ENCODE results near the gene SPCS1.
A peak's percentile ranks its signal among the peaks of the same experiment; 100 is the strongest.

The SPCS1 gene

GRCh38 chr3:52695798-52696671 lies 9.9 kb upstream of the SPCS1 start:
- H3K27me3 ChIP-seq (ENCODE audit: low read depth, low read length) = no peaks in the 10 kb centered on the region
- H3K9me3 ChIP-seq (ENCODE audit: control insufficient read depth in 1 of 2, low read length in 2 of 2) = no peaks in the 10 kb centered on the region
- no peak overlapping the region for H3K27ac ChIP-seq (ENCODE audit: low read length)
- no peak overlapping the region for H3K4me3 ChIP-seq (ENCODE audit: low read depth in 1 of 2, low read length in 2 of 2)
- H3K4me1 ChIP-seq (ENCODE audit: control insufficient read depth in 1 of 2, insufficient read depth in 2 of 2, low read length in 2 of 2) = no peaks in the 10 kb centered on the region
- peaks cover 65 to 80% of the 10 kb centered on the region in 2 donors for H3K36me3 ChIP-seq (ENCODE audit: control insufficient read depth in 1 of 2, insufficient read depth in 2 of 2, low read length in 2 of 2)

- Histone ChIP-seq H3K27ac (ENCODE audit: low read length) (no peak overlapping the region), H3K4me3 (ENCODE audit: low read depth in 1 of 2, low read length in 2 of 2) (no peak overlapping the region), H3K36me3 (ENCODE audit: control insufficient read depth in 1 of 2, insufficient read depth in 2 of 2, low read length in 2 of 2) (peaks cover 60 to 71% of the 10 kb centered on the region in 2 donors), H3K4me1 (ENCODE audit: control insufficient read depth in 1 of 2, insufficient read depth in 2 of 2, low read length in 2 of 2) (peaks cover 0 to under 1% of the 10 kb centered on the region in 2 donors), H3K9me3 (ENCODE audit: control insufficient read depth in 1 of 2, low read length in 2 of 2) (no peaks in the 10 kb centered on the region), H3K27me3 (ENCODE audit: low read depth, low read length) (no peaks in the 10 kb centered on the region)
These were observed 8.9 kb upstream of the SPCS1 start for GRCh38 chr3:52696830-52697631.

DNA sequence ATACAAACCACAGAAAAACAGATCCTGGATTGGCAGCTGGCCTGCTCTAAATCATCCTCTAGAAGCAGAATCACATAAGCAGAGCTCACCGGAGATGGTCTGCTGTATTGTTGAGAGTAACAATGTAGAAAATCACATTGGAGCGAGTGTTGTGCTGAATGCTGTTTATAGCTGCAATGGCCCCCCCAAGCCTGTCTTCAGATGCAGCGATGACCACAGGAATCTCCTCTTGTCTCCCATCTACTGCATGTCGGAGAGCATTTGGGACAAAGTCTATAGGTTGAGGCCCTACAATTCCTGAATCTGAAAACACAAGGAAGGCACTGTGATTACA lies 8.3 kb upstream of the SPCS1 start:
- Histone ChIP-seq H3K4me3 (ENCODE audit: low read depth in 1 of 2, low read length in 2 of 2) (no peak overlapping the region), H3K27me3 (ENCODE audit: low read depth, low read length) (no peaks in the 10 kb centered on the region), H3K9me3 (ENCODE audit: control insufficient read depth in 1 of 2, low read length in 2 of 2) (no peaks in the 10 kb centered on the region), H3K27ac (ENCODE audit: low read length) (no peak overlapping the region), H3K36me3 (ENCODE audit: control insufficient read depth in 1 of 2, insufficient read depth in 2 of 2, low read length in 2 of 2) (peaks cover 57 to 65% of the 10 kb centered on the region in 2 donors), H3K4me1 (ENCODE audit: control insufficient read depth in 1 of 2, insufficient read depth in 2 of 2, low read length in 2 of 2) (peaks cover 0 to 4% of the 10 kb centered on the region in 2 donors)

DNA sequence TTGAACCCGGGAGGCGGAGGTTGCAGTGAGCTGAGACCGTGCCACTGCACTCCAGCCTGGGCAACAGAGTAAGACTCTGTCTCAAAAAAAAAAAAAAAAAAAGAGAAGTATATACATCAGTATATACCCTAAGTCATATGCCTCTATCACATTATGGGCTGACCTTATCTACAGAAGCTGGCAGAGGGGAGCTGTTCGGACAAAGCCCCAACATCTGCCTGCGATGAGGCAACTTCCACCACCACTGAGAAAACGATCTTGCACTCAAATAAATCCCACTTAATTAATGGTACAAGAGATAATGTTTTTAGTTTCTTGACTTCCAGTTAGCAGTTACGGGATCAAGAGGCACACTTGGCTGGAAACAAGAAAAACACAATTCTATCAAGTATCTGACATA lies 2.6 kb upstream of the SPCS1 start:
- peaks cover 19 to 42% of the 10 kb centered on the region in 2 donors for H3K4me1 ChIP-seq (ENCODE audit: control insufficient read depth in 1 of 2, insufficient read depth in 2 of 2, low read length in 2 of 2)
- H3K9me3 ChIP-seq (ENCODE audit: control insufficient read depth in 1 of 2, low read length in 2 of 2) = no peaks in the 10 kb centered on the region
- H3K36me3 ChIP-seq (ENCODE audit: control insufficient read depth in 1 of 2, insufficient read depth in 2 of 2, low read length in 2 of 2) = peaks cover 13 to 20% of the 10 kb centered on the region in 2 donors
- no peak overlapping the region for H3K27ac ChIP-seq (ENCODE audit: low read length)
- no peak overlapping the region for H3K4me3 ChIP-seq (ENCODE audit: low read depth in 1 of 2, low read length in 2 of 2)
- no peaks in the 10 kb centered on the region for H3K27me3 ChIP-seq (ENCODE audit: low read depth, low read length)

DNA sequence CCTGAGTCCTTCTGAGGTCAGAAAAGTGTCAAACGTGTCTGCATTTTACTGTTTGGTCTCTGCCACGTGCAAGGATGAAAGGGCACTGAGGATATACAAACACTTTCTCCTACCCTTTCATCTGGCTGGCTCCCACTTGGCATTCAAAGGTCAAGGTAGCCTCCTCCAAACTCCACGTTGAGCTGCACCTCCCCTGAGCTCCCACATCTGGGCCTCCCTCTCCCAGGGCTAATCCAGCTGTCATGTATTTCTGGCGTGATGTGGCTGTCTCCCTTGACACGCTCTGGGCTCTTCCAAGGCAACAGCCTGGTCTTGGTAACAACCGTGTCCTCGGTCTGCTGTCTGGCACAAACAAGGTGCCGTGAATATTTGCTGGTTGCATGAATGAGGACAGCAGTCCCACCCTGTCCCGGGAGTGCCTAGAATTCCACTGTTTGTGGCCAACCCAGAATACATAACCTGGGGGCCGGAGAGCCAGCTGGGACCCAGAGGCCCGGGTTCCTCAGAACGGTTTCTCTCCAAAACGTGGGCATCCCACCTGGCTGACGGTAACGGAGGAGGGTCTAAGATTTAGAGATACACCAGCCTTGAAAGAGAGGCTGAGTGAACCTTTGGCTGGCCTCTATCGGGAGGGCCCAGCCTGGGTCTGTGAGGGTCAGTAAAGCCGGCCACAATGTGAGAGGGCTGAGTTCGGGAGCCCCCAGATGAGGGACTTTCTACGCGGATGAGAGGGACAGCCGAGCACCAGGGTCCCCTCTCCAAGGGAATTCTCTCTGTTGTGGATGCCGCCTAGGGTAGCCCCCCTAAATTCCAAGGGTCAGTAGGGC lies 1.1 kb upstream of the SPCS1 start:
- Histone ChIP-seq H3K4me1 (ENCODE audit: control insufficient read depth in 1 of 2, insufficient read depth in 2 of 2, low read length in 2 of 2) (peaks cover 19 to 42% of the 10 kb centered on the region in 2 donors), H3K9me3 (ENCODE audit: control insufficient read depth in 1 of 2, low read length in 2 of 2) (no peaks in the 10 kb centered on the region), H3K36me3 (ENCODE audit: control insufficient read depth in 1 of 2, insufficient read depth in 2 of 2, low read length in 2 of 2) (peaks cover 9 to 12% of the 10 kb centered on the region in 2 donors), H3K4me3 (ENCODE audit: low read depth in 1 of 2, low read length in 2 of 2) (peak overlapping the region; percentile 74 to 97), H3K27me3 (ENCODE audit: low read depth, low read length) (no peaks in the 10 kb centered on the region), H3K27ac (ENCODE audit: low read length) (peak overlapping the region; percentile 78)

DNA sequence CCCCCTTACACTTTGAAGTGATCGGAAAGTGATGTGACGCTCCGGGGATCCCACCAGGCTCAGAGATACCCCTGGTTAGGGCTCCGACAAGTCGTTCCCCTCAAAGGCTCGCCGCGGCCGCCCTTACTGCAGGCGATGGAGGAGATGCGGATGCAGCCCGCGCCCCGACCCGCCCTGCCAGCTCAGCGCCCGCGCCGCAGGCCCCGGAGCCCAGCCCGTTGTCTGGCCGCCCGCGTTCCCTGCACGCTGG lies 543 bp upstream of the SPCS1 start:
- peak overlapping the region; percentile 78 for H3K27ac ChIP-seq (ENCODE audit: low read length)
- no peaks in the 10 kb centered on the region for H3K9me3 ChIP-seq (ENCODE audit: control insufficient read depth in 1 of 2, low read length in 2 of 2)
- no peaks in the 10 kb centered on the region for H3K27me3 ChIP-seq (ENCODE audit: low read depth, low read length)
- H3K4me3 ChIP-seq (ENCODE audit: low read depth in 1 of 2, low read length in 2 of 2) = peak overlapping the region; percentile 74 to 97
- H3K36me3 ChIP-seq (ENCODE audit: control insufficient read depth in 1 of 2, insufficient read depth in 2 of 2, low read length in 2 of 2) = peaks cover 7 to 12% of the 10 kb centered on the region in 2 donors
- H3K4me1 ChIP-seq (ENCODE audit: control insufficient read depth in 1 of 2, insufficient read depth in 2 of 2, low read length in 2 of 2) = peaks cover 19 to 42% of the 10 kb centered on the region in 2 donors

- Histone ChIP-seq H3K4me3 (ENCODE audit: low read depth in 1 of 2, low read length in 2 of 2) (peak overlapping the region; percentile 22 to 97), H3K4me1 (ENCODE audit: control insufficient read depth in 1 of 2, insufficient read depth in 2 of 2, low read length in 2 of 2) (peaks cover 19 to 38% of the 10 kb centered on the region in 2 donors), H3K36me3 (ENCODE audit: control insufficient read depth in 1 of 2, insufficient read depth in 2 of 2, low read length in 2 of 2) (peaks cover 7 to 12% of the 10 kb centered on the region in 2 donors), H3K27ac (ENCODE audit: low read length) (no peak overlapping the region), H3K9me3 (ENCODE audit: control insufficient read depth in 1 of 2, low read length in 2 of 2) (no peaks in the 10 kb centered on the region), H3K27me3 (ENCODE audit: low read depth, low read length) (no peaks in the 10 kb centered on the region)
These were observed 1.7 kb downstream of the SPCS1 start for GRCh38 chr3:52707585-52707984.

- Histone ChIP-seq H3K36me3 (ENCODE audit: control insufficient read depth in 1 of 2, insufficient read depth in 2 of 2, low read length in 2 of 2) (peaks cover 7 to 12% of the 10 kb centered on the region in 2 donors), H3K4me1 (ENCODE audit: control insufficient read depth in 1 of 2, insufficient read depth in 2 of 2, low read length in 2 of 2) (peaks cover 7 to 21% of the 10 kb centered on the region in 2 donors), H3K9me3 (ENCODE audit: control insufficient read depth in 1 of 2, low read length in 2 of 2) (no peaks in the 10 kb centered on the region), H3K27ac (ENCODE audit: low read length) (no peak overlapping the region), H3K27me3 (ENCODE audit: low read depth, low read length) (no peaks in the 10 kb centered on the region), H3K4me3 (ENCODE audit: low read depth in 1 of 2, low read length in 2 of 2) (no peak overlapping the region)
These were observed 4.6 kb downstream of the SPCS1 start for GRCh38 chr3:52710512-52710911.

GRCh38 chr3:52712291-52713212 lies 6.6 kb downstream of the SPCS1 start:
- H3K27me3 ChIP-seq (ENCODE audit: low read depth, low read length) = no peaks in the 10 kb centered on the region
- H3K4me1 ChIP-seq (ENCODE audit: control insufficient read depth in 1 of 2, insufficient read depth in 2 of 2, low read length in 2 of 2) = peaks cover 3 to 7% of the 10 kb centered on the region in 2 donors
- no peak overlapping the region for H3K4me3 ChIP-seq (ENCODE audit: low read depth in 1 of 2, low read length in 2 of 2)
- peaks cover 3 to 11% of the 10 kb centered on the region in 2 donors for H3K36me3 ChIP-seq (ENCODE audit: control insufficient read depth in 1 of 2, insufficient read depth in 2 of 2, low read length in 2 of 2)
- no peak overlapping the region for H3K27ac ChIP-seq (ENCODE audit: low read length)
- no peaks in the 10 kb centered on the region for H3K9me3 ChIP-seq (ENCODE audit: control insufficient read depth in 1 of 2, low read length in 2 of 2)
